Measurements from ENCODE around the gene ALPP. TPM values are rescaled to one million over a fixed set of nuclear protein-coding genes. Genes with fewer than 3 reads are reported as not detected.
"Not testable (repeated sequence)": the region's sequence is repeated elsewhere in the genome, so short reads cannot be mapped to it uniquely, and the experiment has no call there.

The ALPP gene
- total RNA-seq, 6 experiments from 2014 or later: not detected

- peaks cover 13% of the 10 kb centered on the region; the same call in 1 of the 2 replicates for H3K27me3 Mint-ChIP-seq (ENCODE audit: insufficient read depth)
- no peak overlapping the region for H3K4me3 Mint-ChIP-seq
- no peaks in the 10 kb centered on the region for H3K36me3 Mint-ChIP-seq (ENCODE audit: low read depth)
- H3K9me3 Mint-ChIP-seq: no peaks in the 10 kb centered on the region
- H3K27ac Mint-ChIP-seq: no peak overlapping the region
- TF ChIP-seq, protein P1, sequence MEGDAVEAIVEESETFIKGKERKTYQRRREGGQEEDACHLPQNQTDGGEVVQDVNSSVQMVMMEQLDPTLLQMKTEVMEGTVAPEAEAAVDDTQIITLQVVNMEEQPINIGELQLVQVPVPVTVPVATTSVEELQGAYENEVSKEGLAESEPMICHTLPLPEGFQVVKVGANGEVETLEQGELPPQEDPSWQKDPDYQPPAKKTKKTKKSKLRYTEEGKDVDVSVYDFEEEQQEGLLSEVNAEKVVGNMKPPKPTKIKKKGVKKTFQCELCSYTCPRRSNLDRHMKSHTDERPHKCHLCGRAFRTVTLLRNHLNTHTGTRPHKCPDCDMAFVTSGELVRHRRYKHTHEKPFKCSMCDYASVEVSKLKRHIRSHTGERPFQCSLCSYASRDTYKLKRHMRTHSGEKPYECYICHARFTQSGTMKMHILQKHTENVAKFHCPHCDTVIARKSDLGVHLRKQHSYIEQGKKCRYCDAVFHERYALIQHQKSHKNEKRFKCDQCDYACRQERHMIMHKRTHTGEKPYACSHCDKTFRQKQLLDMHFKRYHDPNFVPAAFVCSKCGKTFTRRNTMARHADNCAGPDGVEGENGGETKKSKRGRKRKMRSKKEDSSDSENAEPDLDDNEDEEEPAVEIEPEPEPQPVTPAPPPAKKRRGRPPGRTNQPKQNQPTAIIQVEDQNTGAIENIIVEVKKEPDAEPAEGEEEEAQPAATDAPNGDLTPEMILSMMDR (IDR thresholded peaks at IDR 0.05): no peak
- peaks cover 5% of the 10 kb centered on the region; the same call in 1 of the 2 replicates for H3K4me1 Mint-ChIP-seq (ENCODE audit: low read depth)
- DNase-seq: no peak
These were observed 2.3 kb upstream of the ALPP start for GRCh38 chr2:232376260-232376659.

- H3K36me3 Mint-ChIP-seq (ENCODE audit: low read depth): no peaks in the 10 kb centered on the region
- H3K4me1 Mint-ChIP-seq (ENCODE audit: low read depth): peaks cover 5% of the 10 kb centered on the region; the same call in 1 of the 2 replicates
- TF ChIP-seq, protein P1 (IDR thresholded peaks at IDR 0.05): no peak
- no peak overlapping the region for H3K27ac Mint-ChIP-seq
- no peak for DNase-seq
- no peak overlapping the region for H3K4me3 Mint-ChIP-seq
- peaks cover 15% of the 10 kb centered on the region for H3K27me3 Mint-ChIP-seq (ENCODE audit: insufficient read depth)
- no peaks in the 10 kb centered on the region for H3K9me3 Mint-ChIP-seq
These were observed 1.8 kb upstream of the ALPP start for GRCh38 chr2:232376713-232377112.

DNA sequence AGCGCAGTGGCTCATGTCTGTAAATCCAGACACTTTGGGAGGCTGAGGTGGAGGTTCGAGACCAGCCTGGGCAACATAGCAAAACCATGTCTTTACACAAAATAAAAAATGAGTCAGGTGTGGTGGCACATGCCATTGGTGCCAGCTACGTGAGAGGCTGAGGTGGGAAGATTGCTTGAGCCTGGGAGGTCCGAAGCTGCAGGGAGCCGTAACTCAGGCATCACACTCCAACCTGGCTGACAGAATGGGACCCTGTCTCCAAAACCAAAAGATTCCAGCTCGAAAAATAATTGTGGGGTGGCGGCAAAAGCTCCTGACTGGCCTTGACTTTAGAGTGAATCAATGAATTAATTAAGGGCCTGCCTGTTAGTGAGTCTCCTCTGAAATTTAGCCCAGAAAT is 1.2 kb upstream of the ALPP start:
- no peak overlapping the region for H3K4me3 Mint-ChIP-seq
- H3K36me3 Mint-ChIP-seq (ENCODE audit: low read depth): no peaks in the 10 kb centered on the region
- H3K27me3 Mint-ChIP-seq (ENCODE audit: insufficient read depth): peaks cover 21% of the 10 kb centered on the region
- TF ChIP-seq, protein P1 (IDR thresholded peaks at IDR 0.05): no peak
- H3K4me1 Mint-ChIP-seq (ENCODE audit: low read depth): peaks cover 5% of the 10 kb centered on the region; the same call in 1 of the 2 replicates
- H3K9me3 Mint-ChIP-seq: no peaks in the 10 kb centered on the region
- no peak overlapping the region for H3K27ac Mint-ChIP-seq
- DNase-seq: no peak

DNA sequence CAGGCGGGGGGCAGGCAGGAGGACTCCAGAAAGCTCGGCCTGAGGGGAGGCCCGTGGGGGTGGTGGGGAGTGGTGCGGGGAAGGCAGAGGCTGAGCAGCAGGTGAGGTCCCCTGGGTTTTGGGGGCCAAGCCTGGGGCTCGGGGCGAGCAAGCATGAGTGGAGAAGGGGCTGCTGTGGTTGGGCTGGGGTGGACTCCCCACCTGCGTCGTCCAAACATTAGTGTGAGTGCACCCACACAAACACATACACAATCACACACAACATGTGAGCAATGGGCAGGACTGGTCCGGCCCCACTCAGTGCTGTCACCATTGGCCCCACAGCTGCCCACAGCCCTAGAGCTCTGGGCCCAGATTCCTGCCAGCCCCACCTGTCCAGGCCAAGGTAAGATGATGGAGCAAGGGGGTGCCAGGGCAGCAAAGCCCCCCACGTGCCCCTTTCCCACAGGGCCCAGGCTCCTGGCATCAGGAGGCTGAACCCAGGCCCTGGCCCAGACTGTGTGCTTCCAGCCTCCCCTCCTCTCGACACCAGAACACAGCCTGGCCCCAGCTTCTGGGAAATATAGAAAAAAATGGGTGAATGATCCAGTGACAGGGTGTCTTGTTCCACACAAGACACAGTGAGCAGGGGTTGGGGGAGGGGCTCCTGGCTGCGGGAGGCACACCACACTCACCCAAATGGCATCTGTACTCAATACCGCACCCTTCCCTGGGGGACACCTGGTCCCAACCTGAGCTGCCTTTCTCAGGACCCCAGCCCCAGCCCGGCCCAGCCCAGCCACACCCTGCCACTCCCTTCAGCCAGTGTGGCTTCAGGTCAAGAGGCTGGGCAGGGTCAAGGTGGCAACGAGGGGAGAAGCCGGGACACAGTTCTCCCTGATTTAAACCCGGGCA is 463 bp upstream of the ALPP start:
- H3K4me3 Mint-ChIP-seq: no peak overlapping the region
- H3K36me3 Mint-ChIP-seq (ENCODE audit: low read depth): no peaks in the 10 kb centered on the region
- H3K4me1 Mint-ChIP-seq (ENCODE audit: low read depth): no peaks in the 10 kb centered on the region
- peaks cover 20% of the 10 kb centered on the region for H3K27me3 Mint-ChIP-seq (ENCODE audit: insufficient read depth)
- DNase-seq: no peak
- H3K27ac Mint-ChIP-seq: no peak overlapping the region
- TF ChIP-seq, protein P1 (IDR thresholded peaks at IDR 0.05): no peak
- H3K9me3 Mint-ChIP-seq: no peaks in the 10 kb centered on the region

- not testable (repeated sequence) for H3K36me3 Mint-ChIP-seq (ENCODE audit: low read depth); H3K27ac Mint-ChIP-seq; H3K4me3 Mint-ChIP-seq; H3K9me3 Mint-ChIP-seq; DNase-seq; H3K4me1 Mint-ChIP-seq (ENCODE audit: low read depth)
- peaks cover 26% of the 10 kb centered on the region for H3K27me3 Mint-ChIP-seq (ENCODE audit: insufficient read depth)
These were observed 1.3 kb downstream of the ALPP start for GRCh38 chr2:232379610-232380590.

GRCh38 chr2:232381204-232382031 is 2.9 kb downstream of the ALPP start:
- H3K4me3 Mint-ChIP-seq; H3K27ac Mint-ChIP-seq; H3K9me3 Mint-ChIP-seq; DNase-seq; H3K36me3 Mint-ChIP-seq (ENCODE audit: low read depth): not testable (repeated sequence)
- H3K4me1 Mint-ChIP-seq (ENCODE audit: low read depth): peaks cover 19% of the 10 kb centered on the region
- H3K27me3 Mint-ChIP-seq (ENCODE audit: insufficient read depth): peaks cover 38% of the 10 kb centered on the region

All from HFFc6 (cell line).